HG02571 (cell line): Measurements from ENCODE around the gene DCC.

Experiments used
- ATAC-seq: cut with Tn5 transposase; IDR thresholded peaks from one replicate; pipeline ENCODE4 v1.9.1; 2021; ENCODE audit warnings: mild to moderate bottlenecking, moderate library complexity; ENCODE audit not compliant: unreplicated experiment

DCC gene

GRCh38 chr18:53322163-53322562 lies 982.2 kb downstream of the DCC start:
- ATAC-seq, result no peak

GRCh38 chr18:53324353-53324752 lies 984.4 kb downstream of the DCC start:
- ATAC-seq, result no peak

- no peak for ATAC-seq
Measured at GRCh38 chr18:53360501-53361443, 1020.8 kb downstream of the DCC start.

- no peak for ATAC-seq
Measured at GRCh38 chr18:53375621-53376020, 1035.6 kb downstream of the DCC start.

GRCh38 chr18:53380063-53380639 lies 1040.2 kb downstream of the DCC start:
- no peak for ATAC-seq

GRCh38 chr18:53382870-53383269 lies 1042.9 kb downstream of the DCC start:
- ATAC-seq, result no peak

- ATAC-seq, result no peak
Measured at GRCh38 chr18:53385889-53386288, 1045.9 kb downstream of the DCC start.

GRCh38 chr18:53387581-53387980 lies 1047.6 kb downstream of the DCC start:
- ATAC-seq, result no peak

GRCh38 chr18:53402670-53403069 lies 1062.7 kb downstream of the DCC start:
- ATAC-seq, result no peak

- ATAC-seq, result no peak
Measured at GRCh38 chr18:53408271-53408670, 1068.3 kb downstream of the DCC start.

- no peak for ATAC-seq
Measured at GRCh38 chr18:53411511-53411910, 1071.5 kb downstream of the DCC start.

- no peak for ATAC-seq
Measured at GRCh38 chr18:53417003-53417402, 1077.0 kb downstream of the DCC start.

GRCh38 chr18:53421869-53422268 lies 1081.9 kb downstream of the DCC start:
- no peak for ATAC-seq

- ATAC-seq, result no peak
Measured at GRCh38 chr18:53422896-53423295, 1082.9 kb downstream of the DCC start.

GRCh38 chr18:53426666-53427184 lies 1086.7 kb downstream of the DCC start:
- no peak for ATAC-seq

GRCh38 chr18:53441761-53442414 lies 1101.9 kb downstream of the DCC start:
- no peak for ATAC-seq

GRCh38 chr18:53442415-53442783 lies 1102.4 kb downstream of the DCC start:
- ATAC-seq, result no peak

- ATAC-seq, result no peak
Measured at GRCh38 chr18:53443336-53443735, 1103.3 kb downstream of the DCC start.

GRCh38 chr18:53443831-53444230 lies 1103.8 kb downstream of the DCC start:
- ATAC-seq, result no peak

- no peak for ATAC-seq
Measured at GRCh38 chr18:53451902-53452301, 1111.9 kb downstream of the DCC start.

GRCh38 chr18:53457068-53457467 lies 1117.1 kb downstream of the DCC start:
- no peak for ATAC-seq

- ATAC-seq, result no peak
Measured at GRCh38 chr18:53458268-53458667, 1118.3 kb downstream of the DCC start.
